PC-9 (cell line): ENCODE results near the gene ZNF14.

Experiments used
- CTCF ChIP-seq: fragments of 200-600 bp; sonication (generic); conservative IDR thresholded peaks from 2 replicates; pipeline ENCODE4 v1.6.1; 2017; ENCODE audit warnings: mixed run types, antibody characterized with exemption, mild to moderate bottlenecking, moderate library complexity
- EZH2 ChIP-seq: fragments of 200-600 bp; sonication (generic); IDR thresholded peaks from 2 replicates; pipeline ENCODE4 v1.8.0; 2017; ENCODE audit warnings: antibody characterized with exemption, low read depth

GRCh38 chr19:19661675-19662251 is 71.1 kb downstream of the ZNF14 start:
- TF ChIP-seq CTCF, result no peak
- no peak for TF ChIP-seq EZH2
